ENCODE data around the gene ZFP36.

DNA sequence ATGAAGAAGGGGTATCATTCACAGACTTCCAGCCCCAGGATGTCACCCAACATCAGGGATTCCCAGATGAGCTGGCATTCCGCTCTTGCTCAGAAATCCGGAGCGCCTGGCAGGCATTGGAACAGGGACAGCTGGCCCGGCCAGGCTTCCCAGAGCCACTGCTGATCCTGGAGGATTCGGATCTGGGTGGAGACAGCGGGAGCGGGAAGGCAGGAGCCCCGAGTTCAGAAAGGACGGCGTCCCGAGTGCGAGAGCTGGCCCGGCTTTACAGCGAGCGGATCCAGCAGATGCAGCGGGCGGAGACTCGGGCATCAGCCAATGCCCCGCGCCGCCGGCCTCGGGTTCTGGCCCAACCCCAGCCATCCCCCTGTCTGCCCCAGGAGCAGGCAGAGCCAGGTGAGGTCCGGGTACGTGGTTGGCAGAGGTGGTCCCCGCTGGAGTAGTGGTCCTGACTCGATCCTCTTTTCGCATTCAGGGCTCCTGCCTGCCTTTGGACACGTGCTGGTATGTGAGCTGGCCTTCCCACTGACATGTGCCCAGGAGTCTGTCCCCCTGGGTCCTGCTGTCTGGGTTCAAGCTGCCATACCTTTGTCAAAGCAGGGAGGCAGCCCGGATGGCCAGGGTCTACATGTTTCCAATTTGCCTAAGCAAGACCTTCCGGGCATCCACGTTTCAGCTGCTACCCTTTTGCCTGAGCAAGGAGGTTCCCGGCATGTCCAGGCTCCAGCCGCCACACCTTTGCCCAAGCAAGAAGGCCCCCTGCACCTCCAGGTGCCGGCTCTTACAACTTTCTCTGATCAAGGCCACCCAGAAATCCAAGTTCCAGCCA is 16.8 kb downstream of the ZFP36 start:
- TF ChIP-seq POLR2A (IDR thresholded peaks at IDR 0.05) (no peak), CTCF (IDR thresholded peaks at IDR 0.05) (no peak), POLR2AphosphoS5 (IDR thresholded peaks at IDR 0.05) (no peak)

All from upper lobe of left lung (tissue), 4 donors.